ENCODE results near the gene ZNF839.

DNA sequence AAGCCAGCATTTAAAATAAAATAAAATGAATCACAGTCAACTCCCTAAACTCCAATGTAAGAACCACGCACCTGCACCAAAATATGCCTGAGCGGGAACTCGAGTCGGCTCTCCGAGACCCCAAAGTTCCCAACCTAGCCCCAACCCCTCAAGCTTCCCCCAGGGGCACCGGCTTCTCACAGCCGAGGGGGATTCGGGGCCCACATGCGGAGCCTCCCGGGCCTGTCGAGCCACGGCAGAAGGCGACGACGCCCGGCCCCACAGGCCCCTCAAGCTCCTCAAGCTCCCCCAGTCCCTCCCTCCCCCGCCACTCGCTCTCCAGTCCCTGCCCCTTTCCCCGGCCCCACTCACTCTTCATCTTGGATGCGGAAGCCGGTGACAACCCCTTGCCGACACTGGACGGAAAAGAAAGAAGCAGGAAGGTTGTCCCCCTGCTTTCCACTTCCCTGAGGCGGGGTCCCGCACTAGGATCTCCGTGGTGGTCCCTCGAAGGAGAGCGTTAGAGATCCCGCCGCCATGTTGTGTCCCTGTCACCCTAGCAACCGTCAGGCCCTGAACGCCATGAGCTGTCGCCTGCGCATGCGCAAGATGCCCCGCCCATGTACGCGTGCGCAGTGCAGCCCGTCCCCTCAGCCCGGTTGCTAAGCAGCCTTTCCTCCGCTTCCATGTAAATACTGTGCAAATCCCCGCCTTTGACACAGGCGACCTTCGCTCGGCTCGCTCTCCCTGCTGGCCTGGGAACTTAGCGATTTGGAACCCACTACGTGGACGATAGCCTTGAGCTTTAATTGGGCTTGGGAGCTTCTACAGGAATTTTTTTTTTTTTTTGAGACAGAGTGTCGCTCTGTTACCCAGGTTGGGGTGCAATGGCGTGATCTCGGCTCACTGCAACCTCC, 14.7 kb upstream of the ZNF839 start, which contains the start of gene MOK:
- TF ChIP-seq POLR2A (IDR thresholded peaks at IDR 0.05) (peak; percentile 22), CTCF (IDR thresholded peaks at IDR 0.05) (no peak), POLR2AphosphoS5 (IDR thresholded peaks at IDR 0.05) (peak; percentile 21 to 92 (median 56))

All from breast epithelium (tissue), 3 donors.